SJSA1 (cell line): ENCODE data around the gene AGO4. TPM values are rescaled to one million over a fixed set of nuclear protein-coding genes. Genes with fewer than 3 reads are reported as not detected.

Experiments
- total RNA-seq: library from RNA; depleted of rRNA; stranded (reverse); fragments of >200 nt; shearing (Covaris generic); gene quantifications from 2 replicates; pipeline ENCODE4 v1.2.3, GENCODE V29; 2014; rRNA removed

The AGO4 gene
- total RNA-seq, 1 experiment from 2014 or later = 7.2 TPM

Other genes with a start within 250 kb of the AGO4 start
- gene TFAP2E, start 234.7 kb upstream of the AGO4 start, total RNA-seq = not detected in 2 replicates
- 38.4 and 48.3 TPM in 2 replicates for gene PSMB2, start 166.5 kb upstream of the AGO4 start, total RNA-seq
- 21.5 and 23.9 TPM in 2 replicates for gene C1orf216, start 89.1 kb upstream of the AGO4 start, total RNA-seq
- 44.1 and 44.5 TPM in 2 replicates for gene CLSPN, start 38.0 kb upstream of the AGO4 start, total RNA-seq
- gene AGO1, start 75.2 kb downstream of the AGO4 start, total RNA-seq = 3.4 and 7.9 TPM in 2 replicates
- 15.6 and 15.7 TPM in 2 replicates for gene AGO3, start 123.1 kb downstream of the AGO4 start, total RNA-seq